ENCODE results near the gene CHGA.

Gene CHGA

DNA sequence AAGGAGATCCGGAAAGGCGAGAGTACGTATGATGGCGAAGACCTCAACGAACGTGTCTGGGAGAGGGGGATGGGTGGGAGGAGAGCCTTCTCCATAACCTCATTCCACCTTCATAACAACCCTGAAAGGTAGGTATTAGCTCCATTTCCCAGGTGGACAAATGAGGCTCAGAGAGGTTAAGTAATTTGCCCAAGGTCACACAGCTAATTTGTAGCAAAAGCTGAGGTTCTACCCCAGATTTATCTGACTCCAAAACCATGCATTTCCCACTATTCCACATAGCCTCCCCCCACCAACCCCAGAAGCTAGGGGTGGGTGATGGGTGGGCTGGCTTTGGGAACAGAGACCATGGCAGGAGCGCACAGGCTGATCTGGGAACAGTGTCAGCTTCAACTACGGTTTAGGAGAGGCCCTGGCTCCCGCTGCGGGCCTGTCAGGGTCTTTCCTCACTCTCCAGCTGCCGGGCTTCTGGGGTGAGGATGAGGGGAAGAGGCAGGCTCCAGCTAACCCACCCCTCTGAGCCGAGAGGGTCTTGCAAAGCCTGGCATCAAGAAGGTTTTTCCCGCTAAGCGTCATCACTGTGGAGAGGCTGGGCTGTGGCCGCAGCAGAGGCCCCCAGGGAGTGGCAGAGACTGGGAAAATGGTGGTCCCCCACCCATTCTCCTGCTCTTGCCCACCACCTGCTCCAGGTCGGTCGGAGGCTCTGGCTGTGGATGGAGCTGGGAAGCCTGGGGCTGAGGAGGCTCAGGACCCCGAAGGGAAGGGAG is 8.9 kb downstream of the CHGA start:
- DNase-seq = no peak

GRCh38 chr14:92932448-92933395 is 9.8 kb downstream of the CHGA start:
- no peak for DNase-seq

DNA sequence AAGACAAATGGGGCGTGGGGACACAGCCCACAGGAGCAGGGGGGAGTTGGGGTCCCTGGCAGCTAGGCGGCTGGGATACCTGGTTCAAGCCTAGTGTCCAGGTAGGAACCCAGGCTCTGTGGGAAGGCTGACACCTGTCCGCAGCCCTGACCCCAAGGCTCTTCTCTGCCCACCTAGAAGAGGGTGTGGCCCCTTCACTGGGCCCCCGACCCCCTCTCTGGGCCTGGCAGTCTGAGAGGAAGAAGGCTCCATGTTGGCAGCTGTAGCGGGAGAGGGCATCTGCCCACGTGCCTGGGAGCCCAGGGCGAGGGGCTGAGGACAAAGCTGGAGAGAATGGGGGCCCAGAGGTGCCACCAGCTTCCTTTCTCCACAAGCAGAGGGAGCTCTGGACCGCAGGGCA is 10.5 kb downstream of the CHGA start:
- DNase-seq = no peak

DNA sequence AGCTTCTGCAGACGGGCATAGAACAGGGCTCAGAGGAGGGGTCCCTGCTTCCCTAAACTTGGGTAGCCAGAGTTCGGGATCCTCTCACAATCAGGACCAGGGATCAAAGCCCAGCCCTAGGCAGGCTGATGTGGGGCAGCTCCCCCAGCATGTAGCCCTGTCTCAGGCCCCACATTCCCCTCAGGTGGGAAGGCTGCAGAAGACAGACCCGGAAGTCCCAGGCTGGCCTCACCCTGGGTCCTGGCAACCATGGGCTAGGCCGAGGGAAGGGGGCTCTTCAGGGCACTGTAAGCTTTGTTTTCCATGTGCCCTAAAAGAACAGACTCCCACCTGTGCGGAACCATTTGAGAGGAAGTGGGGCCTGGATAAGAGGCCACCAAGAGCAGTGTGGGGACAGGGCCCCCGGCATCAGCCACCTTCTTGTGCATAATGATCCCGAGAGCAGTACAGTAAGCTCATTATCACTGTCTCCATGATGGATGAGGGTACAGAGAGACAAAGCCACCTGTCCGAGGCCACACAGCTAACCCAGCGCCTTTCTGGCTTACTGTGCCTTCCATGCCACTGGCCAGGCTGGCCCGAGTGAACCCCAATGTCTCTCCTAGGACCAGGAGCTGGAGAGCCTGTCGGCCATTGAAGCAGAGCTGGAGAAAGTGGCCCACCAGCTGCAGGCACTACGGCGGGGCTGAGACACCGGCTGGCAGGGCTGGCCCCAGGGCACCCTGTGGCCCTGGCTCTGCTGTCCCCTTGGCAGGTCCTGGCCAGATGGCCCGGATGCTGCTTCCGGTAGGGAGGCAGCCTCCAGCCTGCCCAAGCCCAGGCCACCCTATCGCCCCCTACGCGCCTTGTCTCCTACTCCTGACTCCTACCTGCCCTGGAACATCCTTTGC is 11.5 kb downstream of the CHGA start:
- DNase-seq = no peak

DNA sequence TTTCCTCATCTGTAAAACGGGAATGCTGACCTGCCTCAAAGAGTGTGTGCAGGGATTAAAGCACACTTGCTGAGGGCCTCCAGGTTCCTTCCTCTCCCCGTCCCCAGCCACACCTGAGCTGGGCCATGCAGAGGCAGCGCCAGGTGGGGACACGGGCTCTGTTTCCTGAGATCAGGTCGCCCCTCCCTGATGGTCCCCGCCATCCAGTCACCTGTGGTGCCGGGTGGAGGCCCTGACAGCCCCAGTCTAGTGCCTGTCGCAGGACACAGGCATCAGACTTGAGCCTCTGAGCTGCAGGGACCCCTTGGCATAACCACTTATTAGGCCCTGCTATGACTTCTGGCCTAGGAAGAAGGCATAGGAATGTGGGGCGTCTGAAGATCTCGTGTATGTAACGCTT is 12.5 kb downstream of the CHGA start:
- no peak for DNase-seq

DNA sequence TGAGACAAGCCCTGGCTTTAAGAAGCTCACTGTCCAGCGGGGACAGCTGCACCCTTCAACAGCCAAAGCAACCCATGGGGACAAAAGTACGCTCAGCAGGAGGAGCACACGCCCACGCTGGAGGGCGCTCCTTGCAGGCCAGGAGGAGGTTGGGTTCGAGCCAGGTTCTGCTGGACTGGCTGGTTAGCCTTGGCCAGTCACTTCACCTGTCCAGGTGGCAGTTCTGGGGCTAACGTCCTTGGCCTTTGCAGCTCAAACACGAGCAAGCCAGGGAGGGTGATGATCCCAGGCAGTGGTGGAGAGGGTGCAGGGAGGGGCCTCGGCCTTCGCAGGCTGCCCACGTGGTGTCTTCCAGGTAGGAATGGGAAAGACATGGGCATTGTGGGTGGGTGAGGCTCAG is 13.1 kb downstream of the CHGA start:
- no peak for DNase-seq

DNA sequence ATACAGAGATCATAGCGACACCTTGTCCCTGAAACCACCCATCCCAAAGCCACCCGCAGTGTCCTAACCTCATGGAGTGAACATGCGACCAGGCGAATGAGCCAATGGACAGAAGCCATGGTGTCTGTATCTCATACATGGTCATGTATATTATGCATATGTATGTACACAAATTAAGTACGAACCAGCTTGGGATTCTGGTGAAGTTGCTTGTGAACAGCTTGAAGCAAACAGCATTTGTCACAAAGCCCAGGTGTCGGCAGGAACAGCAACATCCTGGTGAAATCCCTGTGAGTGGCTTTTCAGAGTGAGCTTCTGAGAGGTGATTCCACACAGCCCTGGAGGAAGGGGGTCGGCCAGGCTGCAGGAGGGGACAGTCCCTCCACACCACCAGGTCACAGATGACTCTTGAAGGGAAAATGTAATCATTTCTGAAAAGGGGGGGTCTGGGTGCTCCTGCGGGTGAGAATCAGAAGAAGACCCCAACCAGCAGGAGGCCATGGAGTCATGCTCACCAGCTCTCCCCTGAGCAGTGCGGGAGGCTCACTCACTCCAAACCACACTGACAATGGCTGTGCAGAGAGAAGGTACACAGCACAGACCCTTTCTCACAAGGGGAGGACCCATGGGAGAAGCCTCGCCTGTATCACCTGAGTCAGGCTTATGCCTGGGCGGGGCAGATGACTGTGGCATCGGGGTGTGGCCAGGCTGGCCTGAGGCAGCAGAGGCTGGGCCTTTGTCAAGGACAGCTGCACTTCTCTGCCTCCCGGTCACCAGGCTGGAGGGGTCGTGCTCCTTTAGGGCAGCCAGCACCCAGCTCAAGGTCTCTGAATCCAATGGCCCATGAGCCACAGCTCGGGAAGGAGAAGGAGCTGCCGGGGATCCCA is 14.3 kb downstream of the CHGA start:
- no peak for DNase-seq

DNA sequence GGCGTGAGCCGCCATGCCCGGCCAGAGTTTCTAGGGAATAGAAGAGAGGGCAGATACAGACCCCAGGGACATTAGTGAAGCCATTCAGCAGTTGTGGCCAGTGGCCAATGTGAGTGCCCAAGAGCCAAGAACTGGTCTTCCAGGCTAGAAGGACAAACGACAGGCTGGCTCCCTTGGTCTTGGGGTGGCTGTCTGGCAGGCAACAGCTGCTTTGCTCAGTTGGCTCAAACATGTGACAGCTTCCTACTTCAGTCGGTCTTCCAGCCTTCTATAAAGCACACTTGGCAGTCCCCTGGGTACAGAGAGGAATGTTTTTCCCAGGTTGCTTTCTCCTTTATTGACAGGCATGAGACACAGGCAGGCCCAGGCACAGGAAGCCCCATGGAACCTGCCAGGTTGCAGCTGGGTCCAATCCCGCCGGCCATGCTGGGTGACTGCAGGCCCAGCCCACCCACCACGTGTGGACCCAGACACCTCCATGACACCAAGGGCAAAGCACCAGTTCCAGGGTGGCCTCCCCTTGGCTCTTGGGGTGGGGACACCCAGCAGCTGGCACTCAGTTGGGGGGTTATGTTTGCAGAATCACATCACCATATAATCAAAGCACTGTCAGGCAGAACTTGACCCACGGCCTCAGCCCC is 15.4 kb downstream of the CHGA start:
- no peak for DNase-seq

GRCh38 chr14:92938890-92939671 is 16.1 kb downstream of the CHGA start:
- DNase-seq = no peak

DNA sequence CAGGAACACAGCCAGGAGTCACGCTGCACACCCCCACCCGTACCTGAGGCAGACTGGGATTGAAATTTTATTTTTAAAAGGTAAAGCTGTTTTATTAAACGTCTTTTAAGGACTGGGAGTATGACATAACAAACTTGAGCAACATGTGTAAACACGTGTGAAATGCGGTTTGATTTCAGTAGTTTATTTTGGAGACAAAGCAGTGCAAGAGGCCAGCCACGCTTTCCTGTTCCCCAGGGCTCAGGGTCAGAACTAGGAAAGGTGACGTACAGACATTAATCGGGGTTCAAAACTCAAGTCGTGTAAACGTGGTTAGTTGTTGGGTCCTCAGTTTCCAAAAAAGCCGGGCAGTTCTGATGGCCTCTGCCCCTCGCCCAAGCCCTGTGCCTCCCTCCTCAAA is 16.7 kb downstream of the CHGA start:
- no peak for DNase-seq

DNA sequence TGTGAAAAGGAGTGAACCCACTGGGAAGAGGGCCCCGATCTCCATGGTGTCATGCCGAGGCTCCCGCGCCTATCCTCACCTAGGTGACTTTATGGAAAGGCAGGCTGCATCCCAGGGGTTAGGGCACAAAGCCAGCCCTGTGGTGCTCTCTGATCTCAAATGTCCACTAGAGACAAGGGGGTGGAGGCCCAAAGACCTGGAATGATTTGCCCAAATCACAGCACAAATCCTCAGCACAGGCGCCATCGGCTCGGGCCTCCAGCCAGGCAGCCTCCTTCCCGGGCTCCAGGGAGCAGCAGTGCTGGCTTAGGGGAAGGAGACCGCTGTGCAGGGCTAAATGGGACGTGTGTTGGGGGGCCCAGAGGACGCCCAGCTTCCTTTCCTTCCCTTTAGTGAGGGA is 17.6 kb downstream of the CHGA start:
- DNase-seq = no peak

- no peak for DNase-seq
These were observed 18.6 kb downstream of the CHGA start for GRCh38 chr14:92941531-92941930.

GRCh38 chr14:92942136-92942535 is 19.2 kb downstream of the CHGA start:
- no peak for DNase-seq

GRCh38 chr14:92942576-92942975 is 19.6 kb downstream of the CHGA start:
- no peak for DNase-seq

GRCh38 chr14:92942976-92943710 is 20.2 kb downstream of the CHGA start:
- DNase-seq = no peak

DNA sequence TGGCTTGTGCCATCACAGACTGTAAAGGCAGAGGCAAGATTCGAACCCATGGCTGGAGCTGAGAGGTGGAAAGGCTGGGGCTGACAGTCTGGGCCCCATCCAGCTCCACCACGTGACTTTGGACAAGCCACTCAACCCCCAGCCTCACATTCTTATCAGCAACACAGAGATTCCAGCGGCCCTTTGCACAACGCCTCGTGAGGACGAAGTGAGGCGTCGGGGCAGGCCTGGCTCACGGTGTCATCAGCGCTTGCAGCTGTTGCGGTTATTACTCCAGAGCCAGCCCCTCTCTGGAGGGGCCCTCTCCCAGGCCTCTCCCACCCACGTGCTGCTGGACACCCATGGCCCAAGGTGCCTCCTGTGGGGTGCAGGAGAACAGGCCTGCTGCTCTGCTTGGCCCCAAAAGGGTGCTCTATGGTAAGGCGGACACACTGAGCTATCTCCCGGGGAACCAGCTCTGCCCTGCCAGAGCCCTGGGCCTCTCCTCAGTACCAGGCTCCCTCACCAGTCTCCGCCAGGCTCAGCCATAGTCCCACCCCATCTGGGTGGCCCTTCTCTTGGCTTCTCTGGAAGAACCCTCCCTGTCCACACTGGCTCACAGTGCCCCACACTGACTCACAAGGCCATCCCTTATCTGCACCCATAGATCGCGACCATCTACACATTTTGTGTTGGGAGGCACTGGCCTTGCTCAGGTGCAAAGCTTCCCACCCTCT is 21.1 kb downstream of the CHGA start:
- no peak for DNase-seq

DNA sequence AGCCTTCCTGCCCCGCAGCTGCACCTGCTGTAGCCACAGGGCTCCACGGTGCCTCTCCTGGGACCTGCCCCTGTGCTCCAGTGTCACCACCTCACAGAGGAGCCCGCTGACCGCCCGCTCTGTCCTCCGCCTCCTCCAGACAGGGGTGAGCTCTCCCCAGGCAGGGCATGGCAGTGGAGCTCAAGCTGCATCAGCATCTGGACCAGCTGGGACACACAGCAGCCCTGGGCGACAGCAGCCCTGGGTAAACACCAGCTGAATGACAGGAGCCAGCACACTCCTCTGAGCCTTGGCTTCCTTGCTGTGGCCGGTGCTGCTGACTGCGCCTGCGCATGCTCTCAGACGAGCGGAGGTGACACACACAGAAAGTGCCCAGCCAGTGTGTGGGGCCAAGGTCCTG is 22.0 kb downstream of the CHGA start:
- no peak for DNase-seq

- no peak for DNase-seq
These were observed 22.6 kb downstream of the CHGA start for GRCh38 chr14:92945544-92945943.
